Measurements from ENCODE around the gene ARMC7.
A peak's percentile ranks its signal among the peaks of the same experiment; 100 is the strongest.
"Not testable (repeated sequence)": the region's sequence is repeated elsewhere in the genome, so short reads cannot be mapped to it uniquely, and the experiment has no call there.

Gene ARMC7

GRCh38 chr17:75130059-75130631, 20.4 kb downstream of the ARMC7 start:
- DNase-seq (ENCODE audit: low read depth in 3 of 3) = no peak

GRCh38 chr17:75130632-75131277, 21.0 kb downstream of the ARMC7 start:
- peak in 2 of 3 experiments; percentile 35 to 44 for DNase-seq (ENCODE audit: low read depth in 3 of 3)

GRCh38 chr17:75131278-75132017, 21.7 kb downstream of the ARMC7 start, which contains the start of gene NT5C:
Gene NT5C (minus strand): TSS chr17:75131742. CDS start chr17:75131707, 35 bp downstream.
- DNase-seq (ENCODE audit: low read depth in 3 of 3) = peak; percentile 29 to 69 (median 47)

GRCh38 chr17:75132018-75133000, 22.5 kb downstream of the ARMC7 start:
- DNase-seq (ENCODE audit: low read depth in 3 of 3) = not testable (repeated sequence)

GRCh38 chr17:75133001-75133400, 23.2 kb downstream of the ARMC7 start:
- no peak for DNase-seq (ENCODE audit: low read depth in 3 of 3)

- not testable (repeated sequence) for DNase-seq (ENCODE audit: low read depth in 3 of 3)
Observed at GRCh38 chr17:75133607-75134347, 24.0 kb downstream of the ARMC7 start.

- no peak for DNase-seq (ENCODE audit: low read depth in 3 of 3)
Observed at GRCh38 chr17:75135452-75135851, 25.7 kb downstream of the ARMC7 start.

- no peak for DNase-seq (ENCODE audit: low read depth in 3 of 3)
Observed at GRCh38 chr17:75135946-75136345, 26.2 kb downstream of the ARMC7 start.

GRCh38 chr17:75137762-75138161, 28.0 kb downstream of the ARMC7 start:
- DNase-seq (ENCODE audit: low read depth in 3 of 3) = not testable (repeated sequence)

- no peak for DNase-seq (ENCODE audit: low read depth in 3 of 3)
Observed at GRCh38 chr17:75138519-75138918, 28.8 kb downstream of the ARMC7 start.

- no peak for DNase-seq (ENCODE audit: low read depth in 3 of 3)
Observed at GRCh38 chr17:75142236-75142971, 32.6 kb downstream of the ARMC7 start.

GRCh38 chr17:75144816-75145512, 35.2 kb downstream of the ARMC7 start:
- DNase-seq (ENCODE audit: low read depth in 3 of 3) = no peak

- DNase-seq (ENCODE audit: low read depth in 3 of 3) = no peak
Observed at GRCh38 chr17:75146592-75146991, 36.8 kb downstream of the ARMC7 start.

GRCh38 chr17:75147878-75148546, 38.2 kb downstream of the ARMC7 start:
- no peak for DNase-seq (ENCODE audit: low read depth in 3 of 3)

- no peak for DNase-seq (ENCODE audit: low read depth in 3 of 3)
Observed at GRCh38 chr17:75151930-75152329, 42.2 kb downstream of the ARMC7 start.

GRCh38 chr17:75152523-75152921, 42.8 kb downstream of the ARMC7 start:
- DNase-seq (ENCODE audit: low read depth in 3 of 3) = no peak

- DNase-seq (ENCODE audit: low read depth in 3 of 3) = no peak
Observed at GRCh38 chr17:75152922-75153779, 43.4 kb downstream of the ARMC7 start.

GRCh38 chr17:75153780-75154194, 44.0 kb downstream of the ARMC7 start:
- no peak for DNase-seq (ENCODE audit: low read depth in 3 of 3)
